Loucy (cell line): ENCODE data around the gene NCSTN.

Experiments used
- CTCF ChIP-seq: fragments of 200-600 bp; sonication (generic); conservative IDR thresholded peaks from 2 replicates; pipeline ENCODE4 v1.5.1; 2014; ENCODE audit warnings: mild to moderate bottlenecking, antibody characterized with exemption, low read length
- EZH2phosphoT487 ChIP-seq: fragments of 200-600 bp; IDR thresholded peaks from 2 replicates; pipeline ENCODE4 v1.6.1; 2018; ENCODE audit warnings: antibody characterized with exemption, mild to moderate bottlenecking, moderate library complexity, borderline replicate concordance

GRCh38 chr1:160357286-160358002 is 14.3 kb downstream of the NCSTN start:
- TF ChIP-seq CTCF (no peak), EZH2phosphoT487 (no peak)
